ENCODE measurements around the gene TLR9.

TLR9 gene

GRCh38 chr3:52176180-52176752 is 49.2 kb downstream of the TLR9 start:
- no peak for DNase-seq (ENCODE audit: low read depth in 1 of 2, low spot score in 1 of 2)

- no peak for DNase-seq (ENCODE audit: low read depth in 1 of 2, low spot score in 1 of 2)
These were observed 49.8 kb downstream of the TLR9 start for GRCh38 chr3:52175416-52176179.

GRCh38 chr3:52174896-52175295 is 50.5 kb downstream of the TLR9 start:
- DNase-seq (ENCODE audit: low read depth in 1 of 2, low spot score in 1 of 2): no peak

GRCh38 chr3:52173101-52173500 is 52.3 kb downstream of the TLR9 start:
- no peak for DNase-seq (ENCODE audit: low read depth in 1 of 2, low spot score in 1 of 2)

GRCh38 chr3:52172262-52172757 is 53.1 kb downstream of the TLR9 start:
- DNase-seq (ENCODE audit: low read depth in 1 of 2, low spot score in 1 of 2): no peak

- DNase-seq (ENCODE audit: low read depth in 1 of 2, low spot score in 1 of 2): no peak
These were observed 53.8 kb downstream of the TLR9 start for GRCh38 chr3:52171514-52172261.

Measured in activated CD4-positive, alpha-beta T cell treated with anti-CD3 and anti-CD28 coated beads, Interleukin-2, amount 50 U/mL, for 24 hours (primary cell).